Pancreas (tissue), 10 donors: Measurements from ENCODE around the gene FAM163B. TPM values are rescaled to one million over a fixed set of nuclear protein-coding genes. Genes with fewer than 3 reads are reported as not detected.

Experiments
- ATAC-seq, 4 donors: fragments of 200-7000 bp; cut with Tn5 transposase; one replicate each; pipeline versions ENCODE4 v1.8.0 to v1.9.1; 2020; ENCODE audit warnings: mild to moderate bottlenecking in 4 of 4, moderate library complexity in 4 of 4
- DNase-seq, 6 donors: peaks; one replicate each; pipeline ENCODE4 v3.0.0-alpha.2; 2020
- FAIRE-seq: peaks from 2 replicates; lab custom pipeline; 2012; peaks lifted over from hg19 to GRCh38; lab: Jason Lieb, UNC
- H3K27ac ChIP-seq, 4 donors: fragments of 200-600 bp; sonication (generic); 1 replicate in 3 of 4; 2 replicates in 1 of 4; pipeline versions ENCODE4 v1.5.0 to v1.8.0; 2020
- H3K27me3 ChIP-seq, 4 donors: fragments of 200-600 bp; one replicate each; pipeline ENCODE4 v1.8.0; 2021
- H3K36me3 ChIP-seq, 3 donors: fragments of 200-600 bp; sonication (generic) in 1 of 3; one replicate each; pipeline versions ENCODE4 v1.5.0 to v1.8.0; 2020 to 2021
- H3K4me1 ChIP-seq, 3 donors: fragments of 200-600 bp; one replicate each; pipeline ENCODE4 v1.8.0; 2021
- H3K4me3 ChIP-seq, 4 donors: fragments of 200-600 bp; sonication (generic) in 2 of 4; one replicate each; pipeline versions ENCODE4 v1.5.0 to v1.8.0; 2020 to 2021
- H3K9me3 ChIP-seq, 4 donors: fragments of 200-600 bp; one replicate each; pipeline ENCODE4 v1.8.0; 2021
- WGBS, 2 donors: extraction: QIAGEN DNeasy Blood & Tissue Kit; methylation state at CpG; one replicate each; pipeline ENCODE4 v1.1.7; 2013; 5-methylcytosine and 5-hydroxymethylcytosine counted together
- intact Hi-C, 3 donors: fragments of 100-400 bp; cut with DNase I; formaldehyde crosslinking; loops; one replicate each; pipeline versions ENCODE4 v1.11.1 to v1.14.2; 2022
- polyA plus RNA-seq, 2 donors: library from polyadenylated mRNA; stranded (reverse); fragments of 200-250 nt; gene quantifications; one replicate each; pipeline ENCODE4 v1.2.3, GENCODE V29; 2013
- total RNA-seq, 6 donors: library from RNA; stranded (reverse); fragmentation: NEBNext Ultra II Directional in 4 of 6; extraction: Animal tissue kit (Norgen Biotek cat#: 25700) in 4 of 6; gene quantifications; one replicate each; pipeline versions ENCODE4 v1.2.1 to v1.2.4, GENCODE V29; 2021 to 2023
- TF ChIP-seq, protein P1 (sequence below), 4 donors: fragments of 200-600 bp; sonication (generic) in 3 of 4; IDR thresholded peaks; one replicate each; pipeline versions ENCODE4 v1.5.0 to v1.8.0; 2021; ENCODE audit warnings: antibody characterized with exemption in 4 of 4
- donor health status: healthy with polysubstance abuse.
- donor health status: DM: no; HTN: no; CAD: no; lungs with moderate emphysema.
- donor health status: DM: no; HTN: no; CAD: no.
- donor health status: control.
- donor health status: control.
- donor health status: Bipolar disorder and iron deficiency.
- donor health status: DM: yes; HTN: yes; CAD: no.
- donor health status: DM: no; HTN: no; CAD: no.
- donor health status: DM: no; HTN: no; CAD: no.
- donor health status: DM: yes; HTN: yes; CAD: no.

The FAM163B gene
- total and polyA plus RNA-seq, 8 donors = not detected

DNA sequence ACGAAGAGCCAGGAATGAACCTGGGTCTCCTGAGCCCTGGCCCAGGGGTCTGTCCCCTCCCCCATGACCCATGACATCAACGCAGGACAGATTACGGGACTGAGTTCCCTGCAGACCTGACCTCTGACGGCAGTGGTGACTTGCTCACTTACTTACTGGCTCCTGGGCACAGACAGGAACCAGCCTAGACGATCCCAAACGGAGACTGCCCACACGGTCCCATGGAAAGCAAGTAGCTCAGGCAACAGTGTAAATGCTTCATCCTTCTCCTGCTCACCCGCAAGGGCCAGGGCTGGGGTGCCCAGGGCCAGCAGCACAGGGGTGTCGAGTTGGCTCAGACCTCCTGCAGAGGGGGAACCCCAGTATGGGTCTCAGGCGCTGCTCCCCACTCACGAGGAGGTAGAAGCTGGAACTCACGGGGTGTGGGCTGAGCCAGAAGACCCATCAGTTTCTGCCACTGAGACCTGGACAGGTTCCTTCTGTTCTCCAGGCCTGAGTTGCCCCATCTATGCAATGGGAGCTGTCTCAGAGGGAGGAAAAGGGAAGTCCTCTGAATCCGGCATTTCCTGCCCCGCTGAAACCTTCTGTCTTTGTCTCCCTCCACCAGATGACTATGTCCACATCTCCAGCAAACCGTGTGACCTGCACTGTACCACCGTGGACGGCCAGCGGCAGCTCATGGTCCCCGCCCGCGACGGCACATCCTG is 69.0 kb downstream of the FAM163B start:
- 78 to 83% methylated on average over 22 of the region's 22 CpGs for WGBS, 2 donors
- no peak overlapping the region for H3K27ac ChIP-seq
- peak in 1 of 4 donors; percentile 10 for ATAC-seq
- no peaks in the 10 kb centered on the region for H3K36me3 ChIP-seq
- TF ChIP-seq, protein P1, sequence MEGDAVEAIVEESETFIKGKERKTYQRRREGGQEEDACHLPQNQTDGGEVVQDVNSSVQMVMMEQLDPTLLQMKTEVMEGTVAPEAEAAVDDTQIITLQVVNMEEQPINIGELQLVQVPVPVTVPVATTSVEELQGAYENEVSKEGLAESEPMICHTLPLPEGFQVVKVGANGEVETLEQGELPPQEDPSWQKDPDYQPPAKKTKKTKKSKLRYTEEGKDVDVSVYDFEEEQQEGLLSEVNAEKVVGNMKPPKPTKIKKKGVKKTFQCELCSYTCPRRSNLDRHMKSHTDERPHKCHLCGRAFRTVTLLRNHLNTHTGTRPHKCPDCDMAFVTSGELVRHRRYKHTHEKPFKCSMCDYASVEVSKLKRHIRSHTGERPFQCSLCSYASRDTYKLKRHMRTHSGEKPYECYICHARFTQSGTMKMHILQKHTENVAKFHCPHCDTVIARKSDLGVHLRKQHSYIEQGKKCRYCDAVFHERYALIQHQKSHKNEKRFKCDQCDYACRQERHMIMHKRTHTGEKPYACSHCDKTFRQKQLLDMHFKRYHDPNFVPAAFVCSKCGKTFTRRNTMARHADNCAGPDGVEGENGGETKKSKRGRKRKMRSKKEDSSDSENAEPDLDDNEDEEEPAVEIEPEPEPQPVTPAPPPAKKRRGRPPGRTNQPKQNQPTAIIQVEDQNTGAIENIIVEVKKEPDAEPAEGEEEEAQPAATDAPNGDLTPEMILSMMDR (IDR thresholded peaks at IDR 0.05) = no peak
- no peak for DNase-seq
- intact Hi-C loops = loop anchor here in 1 of 3 donors (10.0 kb wide), 1 partner anchor 455 kb away; the partner anchor contains the start of gene VAV2
- H3K4me3 ChIP-seq = peak overlapping the region in 1 of 4 donors; percentile 22
- no peaks in the 10 kb centered on the region for H3K27me3 ChIP-seq
- no peak for FAIRE-seq
- no peaks in the 10 kb centered on the region for H3K9me3 ChIP-seq
- no peaks in the 10 kb centered on the region for H3K4me1 ChIP-seq

DNA sequence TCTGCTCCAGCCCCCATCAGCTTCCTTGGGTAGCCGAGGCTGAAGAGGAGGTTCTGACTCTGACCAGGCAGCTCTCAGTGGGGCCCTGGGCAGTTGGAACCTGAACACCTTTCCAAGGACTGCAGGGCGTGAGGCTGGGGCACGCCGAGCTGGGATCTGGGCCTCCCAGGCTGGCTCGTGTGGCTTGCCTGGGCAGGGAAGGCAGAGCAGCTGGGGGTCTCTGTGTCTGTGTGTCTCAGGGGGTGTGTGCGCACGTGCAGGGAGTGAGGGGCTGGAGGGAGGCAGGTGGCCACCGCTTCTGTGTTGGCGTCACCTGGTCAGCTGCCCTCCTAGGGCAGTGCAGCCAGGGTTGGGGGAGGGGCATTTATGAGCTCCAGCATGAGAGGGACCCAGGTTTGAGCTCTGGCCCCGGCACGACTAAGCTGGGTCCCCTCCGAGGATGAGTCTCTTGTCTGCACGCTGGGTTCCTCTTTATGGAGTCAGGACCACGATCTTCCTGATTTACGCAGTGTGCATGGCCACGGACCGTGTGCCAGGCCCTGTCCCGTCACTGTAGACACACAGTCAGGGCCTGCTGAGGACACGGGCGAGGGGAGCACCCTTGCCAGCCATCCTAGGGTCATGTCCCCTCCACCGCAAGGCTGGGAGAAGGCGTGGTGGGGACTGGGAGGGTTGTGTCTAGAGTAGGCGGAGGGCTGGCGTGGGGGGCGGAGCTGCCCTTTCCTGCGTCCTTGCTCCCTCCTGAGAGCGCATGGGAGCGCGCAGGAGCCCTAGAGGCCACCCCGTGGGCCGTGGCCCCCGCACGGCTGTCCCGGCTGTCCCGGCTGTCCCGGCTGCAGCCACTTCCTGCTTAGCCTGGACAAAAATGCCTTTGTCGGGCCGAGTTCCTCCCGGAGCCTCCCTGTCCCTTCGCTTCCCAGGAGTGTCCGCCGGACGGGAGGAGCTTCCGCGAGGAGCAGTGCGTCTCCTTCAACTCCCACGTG is 70.0 kb downstream of the FAM163B start:
- intact Hi-C loops = loop anchor here in 1 of 3 donors (10.0 kb wide), 1 partner anchor 456 kb away; the partner anchor contains the start of gene VAV2
- H3K36me3 ChIP-seq = no peaks in the 10 kb centered on the region
- no peaks in the 10 kb centered on the region for H3K9me3 ChIP-seq
- no peak for DNase-seq
- H3K27me3 ChIP-seq = no peaks in the 10 kb centered on the region
- TF ChIP-seq, protein P1 (IDR thresholded peaks at IDR 0.05) = no peak
- ATAC-seq = peak in 3 of 4 donors; percentile 33 to 62 (median 59)
- WGBS, 2 donors = 40 to 49% methylated on average over 46 to 47 of the region's 47 CpGs
- no peaks in the 10 kb centered on the region for H3K4me1 ChIP-seq
- H3K4me3 ChIP-seq = peak overlapping the region in 2 of 4 donors; percentile 22 to 29
- H3K27ac ChIP-seq = no peak overlapping the region
- no peak for FAIRE-seq

DNA sequence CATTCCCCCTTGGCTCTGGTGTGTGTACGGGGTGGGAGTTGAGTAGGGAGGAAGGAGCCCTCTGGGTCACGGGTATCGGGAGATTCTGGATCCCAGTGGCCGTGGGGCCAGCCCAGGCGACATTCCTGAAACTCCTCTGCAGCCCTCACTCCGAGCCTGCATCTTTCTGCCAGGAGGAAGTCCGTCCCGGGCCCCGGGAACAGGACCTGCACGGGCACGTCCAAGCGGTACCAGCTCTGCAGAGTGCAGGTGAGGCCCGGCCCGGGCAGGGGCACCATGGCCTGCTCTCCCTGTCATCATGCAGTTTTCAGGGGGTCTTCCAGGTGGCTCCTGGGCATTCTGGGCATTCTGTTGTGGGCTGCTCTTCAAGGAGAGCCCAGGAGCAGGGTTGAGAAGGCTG is 71.0 kb downstream of the FAM163B start:
- H3K36me3 ChIP-seq = no peaks in the 10 kb centered on the region
- WGBS, 2 donors = 85 to 94% methylated on average over 14 of the region's 14 CpGs

GRCh38 chr9:133537257-133537656 is 71.9 kb downstream of the FAM163B start:
- H3K4me3 ChIP-seq = no peak overlapping the region
- intact Hi-C loops = loop anchor here in 1 of 3 donors (10.0 kb wide), 1 partner anchor 458 kb away; the partner anchor contains the start of gene VAV2
- no peaks in the 10 kb centered on the region for H3K27me3 ChIP-seq
- WGBS, 2 donors = 89 to 93% methylated on average over 16 of the region's 16 CpGs
- no peaks in the 10 kb centered on the region for H3K9me3 ChIP-seq
- no peaks in the 10 kb centered on the region for H3K36me3 ChIP-seq
- FAIRE-seq (no peak), DNase-seq (peak in 1 of 6 donors; percentile 69), ATAC-seq (no peak)
- TF ChIP-seq, protein P1 (IDR thresholded peaks at IDR 0.05) = no peak
- no peaks in the 10 kb centered on the region for H3K4me1 ChIP-seq
- no peak overlapping the region for H3K27ac ChIP-seq

More for the DNA sequence above, 71.0 kb downstream of the FAM163B start:
- H3K4me3 ChIP-seq = no peak overlapping the region
- H3K9me3 ChIP-seq = no peaks in the 10 kb centered on the region
- H3K27me3 ChIP-seq = no peaks in the 10 kb centered on the region
- H3K27ac ChIP-seq = no peak overlapping the region
- intact Hi-C loops = loop anchor here in 1 of 3 donors (10.0 kb wide), 1 partner anchor 457 kb away; the partner anchor contains the start of gene VAV2
- no peak for FAIRE-seq
- TF ChIP-seq, protein P1 (IDR thresholded peaks at IDR 0.05) = no peak
- ATAC-seq = no peak
- no peak for DNase-seq
- no peaks in the 10 kb centered on the region for H3K4me1 ChIP-seq
